ENCODE data around the gene BCOR. TPM values are rescaled to one million over a fixed set of nuclear protein-coding genes. Genes with fewer than 3 reads are reported as not detected.

BCOR gene
- total RNA-seq, 1 donor from 2014 or later, result 24.8 TPM

- H3K9me3 Mint-ChIP-seq (ENCODE audit: unreplicated experiment), result no peaks in the 10 kb centered on the region
- no peak for TF ChIP-seq CTCF (IDR thresholded peaks at IDR 0.05)
- peaks cover 2% of the 10 kb centered on the region for H3K4me1 Mint-ChIP-seq (ENCODE audit: unreplicated experiment)
- no peak for DNase-seq (ENCODE audit: extremely low spot score, unreplicated experiment)
- no peaks in the 10 kb centered on the region for H3K36me3 Mint-ChIP-seq (ENCODE audit: unreplicated experiment)
- H3K4me3 Mint-ChIP-seq (ENCODE audit: unreplicated experiment), result no peak overlapping the region
- no peak overlapping the region for H3K27ac Mint-ChIP-seq (ENCODE audit: unreplicated experiment)
- no peaks in the 10 kb centered on the region for H3K27me3 Mint-ChIP-seq (ENCODE audit: unreplicated experiment)
Observed at GRCh38 chrX:40030205-40030604, 67.6 kb downstream of the BCOR start.

DNA sequence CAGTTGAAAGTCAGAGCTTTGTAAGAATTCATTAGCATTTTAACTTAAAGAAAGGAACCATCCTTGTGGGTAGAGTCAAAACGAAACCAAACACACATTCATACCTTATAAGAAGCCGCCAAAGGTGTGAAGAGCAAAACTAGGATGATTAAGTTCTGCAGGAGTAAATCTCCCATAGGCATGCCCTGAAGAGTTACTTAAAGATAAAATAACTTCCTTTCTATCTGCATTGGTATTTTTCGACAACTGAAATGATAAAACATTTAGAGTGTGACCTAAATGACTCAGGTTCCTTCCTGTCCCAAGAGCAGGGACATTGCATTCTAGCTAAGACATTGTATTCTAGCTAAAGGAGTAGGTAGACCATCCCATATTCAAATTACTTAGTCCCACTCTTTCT lies 75.3 kb downstream of the BCOR start:
- Mint-ChIP-seq H3K4me3 (ENCODE audit: unreplicated experiment) (no peak overlapping the region), H3K9me3 (ENCODE audit: unreplicated experiment) (no peaks in the 10 kb centered on the region), H3K36me3 (ENCODE audit: unreplicated experiment) (no peaks in the 10 kb centered on the region), H3K27me3 (ENCODE audit: unreplicated experiment) (no peaks in the 10 kb centered on the region), H3K4me1 (ENCODE audit: unreplicated experiment) (no peaks in the 10 kb centered on the region), H3K27ac (ENCODE audit: unreplicated experiment) (no peak overlapping the region)
- TF ChIP-seq CTCF (IDR thresholded peaks at IDR 0.05), result no peak
- no peak for DNase-seq (ENCODE audit: extremely low spot score, unreplicated experiment)

GRCh38 chrX:40021647-40022046 lies 76.1 kb downstream of the BCOR start:
- Mint-ChIP-seq H3K36me3 (ENCODE audit: unreplicated experiment) (no peaks in the 10 kb centered on the region), H3K4me3 (ENCODE audit: unreplicated experiment) (no peak overlapping the region), H3K27ac (ENCODE audit: unreplicated experiment) (no peak overlapping the region), H3K9me3 (ENCODE audit: unreplicated experiment) (no peaks in the 10 kb centered on the region), H3K4me1 (ENCODE audit: unreplicated experiment) (no peaks in the 10 kb centered on the region), H3K27me3 (ENCODE audit: unreplicated experiment) (no peaks in the 10 kb centered on the region)
- DNase-seq (ENCODE audit: extremely low spot score, unreplicated experiment), result no peak
- no peak for TF ChIP-seq CTCF (IDR thresholded peaks at IDR 0.05)

DNA sequence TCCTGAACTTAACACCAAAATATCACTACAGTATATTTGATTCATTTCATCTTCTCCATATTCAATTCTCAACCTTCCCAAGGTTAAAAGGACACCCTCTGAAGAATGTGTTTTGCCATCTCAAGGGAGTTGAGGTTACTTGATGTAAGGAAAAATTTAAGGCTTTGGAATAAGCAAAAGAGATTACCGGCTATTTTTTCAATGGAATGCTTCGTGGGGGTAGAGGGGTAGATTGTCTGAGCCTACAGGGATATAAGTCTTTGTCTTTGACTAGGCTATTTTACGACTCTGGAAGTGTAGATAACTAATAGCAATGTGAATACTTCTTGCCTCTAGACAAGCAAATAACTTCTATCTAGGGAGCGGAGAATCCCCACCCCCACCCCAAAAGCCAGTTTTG lies 78.2 kb downstream of the BCOR start:
- no peaks in the 10 kb centered on the region for H3K9me3 Mint-ChIP-seq (ENCODE audit: unreplicated experiment)
- no peaks in the 10 kb centered on the region for H3K4me1 Mint-ChIP-seq (ENCODE audit: unreplicated experiment)
- TF ChIP-seq CTCF (IDR thresholded peaks at IDR 0.05), result no peak
- no peaks in the 10 kb centered on the region for H3K27me3 Mint-ChIP-seq (ENCODE audit: unreplicated experiment)
- H3K36me3 Mint-ChIP-seq (ENCODE audit: unreplicated experiment), result no peaks in the 10 kb centered on the region
- no peak for DNase-seq (ENCODE audit: extremely low spot score, unreplicated experiment)
- no peak overlapping the region for H3K27ac Mint-ChIP-seq (ENCODE audit: unreplicated experiment)
- H3K4me3 Mint-ChIP-seq (ENCODE audit: unreplicated experiment), result no peak overlapping the region

GRCh38 chrX:40018041-40018440 lies 79.7 kb downstream of the BCOR start:
- Mint-ChIP-seq H3K4me1 (ENCODE audit: unreplicated experiment) (no peaks in the 10 kb centered on the region), H3K27ac (ENCODE audit: unreplicated experiment) (no peak overlapping the region), H3K27me3 (ENCODE audit: unreplicated experiment) (no peaks in the 10 kb centered on the region), H3K36me3 (ENCODE audit: unreplicated experiment) (no peaks in the 10 kb centered on the region), H3K9me3 (ENCODE audit: unreplicated experiment) (no peaks in the 10 kb centered on the region), H3K4me3 (ENCODE audit: unreplicated experiment) (no peak overlapping the region)
- no peak for DNase-seq (ENCODE audit: extremely low spot score, unreplicated experiment)
- TF ChIP-seq CTCF (IDR thresholded peaks at IDR 0.05), result no peak
